HepG2 (cell line): ENCODE measurements around the gene SLC34A3. TPM values are rescaled to one million over a fixed set of nuclear protein-coding genes. Genes with fewer than 3 reads are reported as not detected.

Source experiments
- CBX2 ChIP-seq, 2 experiments: fragments of 200-600 bp in 1 of 2; sonication (generic); formaldehyde crosslinking in 1 of 2; IDR thresholded peaks; 2 replicates each; pipeline versions ENCODE4 v1.7.0 to v1.8.1; 2018 to 2022; ENCODE audit warnings: low read depth in 2 of 2, low read length in 1 of 2, mild to moderate bottlenecking in 1 of 2, missing genetic modification reagents in 1 of 2
- FOXP1 ChIP-seq, 2 experiments: fragments of 450-650 bp in 1 of 2; IDR thresholded peaks; 2 replicates each; pipeline ENCODE4 v1.6.1; 2017 to 2018; ENCODE audit warnings: antibody characterized with exemption in 1 of 2
- GABPA ChIP-seq, 2 experiments: IDR thresholded peaks; 2 replicates each; pipeline ENCODE4 v1.6.1; 2011 to 2016; ENCODE audit warnings: low read depth in 2 of 2, low read length in 1 of 2, missing biosample characterization in 1 of 2, missing genetic modification characterization in 1 of 2
- HMG20A ChIP-seq: IDR thresholded peaks from 2 replicates; pipeline ENCODE4 v1.6.1; 2016; ENCODE audit warnings: borderline replicate concordance
- HMGA1 ChIP-seq: sonication (generic); formaldehyde crosslinking; conservative IDR thresholded peaks from 2 replicates; pipeline ENCODE4 v1.4.0; 2020; ENCODE audit warnings: missing genetic modification reagents
- MEIS2 ChIP-seq: sonication (generic); formaldehyde crosslinking; IDR thresholded peaks from 2 replicates; pipeline ENCODE4 v1.9.0; 2021; ENCODE audit warnings: mild to moderate bottlenecking, missing genetic modification reagents
- NR3C1 ChIP-seq: sonication (generic); formaldehyde crosslinking; IDR thresholded peaks from 2 replicates; pipeline ENCODE4 v1.4.0; 2020; ENCODE audit warnings: missing genetic modification reagents
- PHF20 ChIP-seq: sonication (generic); formaldehyde crosslinking; IDR thresholded peaks from 2 replicates; pipeline ENCODE4 v1.5.0; 2020; ENCODE audit warnings: mild to moderate bottlenecking, missing genetic modification reagents
- SRF ChIP-seq: IDR thresholded peaks from 2 replicates; pipeline ENCODE4 v1.6.1; 2011; ENCODE audit warnings: mild to moderate bottlenecking, low read depth, low read length, moderate library complexity
- STAG1 ChIP-seq: sonication (generic); formaldehyde crosslinking; IDR thresholded peaks from 2 replicates; pipeline ENCODE4 v1.4.0; 2020; ENCODE audit warnings: missing genetic modification reagents
- XBP1 ChIP-seq: sonication (generic); formaldehyde crosslinking; IDR thresholded peaks from 2 replicates; pipeline ENCODE4 v1.5.0; 2020; ENCODE audit warnings: missing genetic modification reagents
- ZFP37 ChIP-seq: sonication (generic); formaldehyde crosslinking; IDR thresholded peaks from 2 replicates; pipeline ENCODE4 v1.4.0; 2020; ENCODE audit warnings: missing genetic modification reagents, borderline replicate concordance
- ZNF20 ChIP-seq: sonication (generic); formaldehyde crosslinking; IDR thresholded peaks from 2 replicates; pipeline ENCODE4 v1.4.0; 2020; ENCODE audit warnings: mild to moderate bottlenecking, moderate library complexity, missing genetic modification reagents
- ZNF256 ChIP-seq: sonication (generic); formaldehyde crosslinking; conservative IDR thresholded peaks from 2 replicates; pipeline ENCODE4 v1.4.0; 2020; ENCODE audit warnings: missing genetic modification reagents
- ZNF510 ChIP-seq: sonication (generic); formaldehyde crosslinking; IDR thresholded peaks from 2 replicates; pipeline ENCODE4 v1.4.0; 2020; ENCODE audit warnings: low read depth, mild to moderate bottlenecking, missing genetic modification reagents
- ZNF572 ChIP-seq: sonication (generic); formaldehyde crosslinking; IDR thresholded peaks from 2 replicates; pipeline ENCODE4 v1.5.1; 2020; ENCODE audit warnings: mild to moderate bottlenecking, missing genetic modification reagents
- ZNF644 ChIP-seq: IDR thresholded peaks from 2 replicates; pipeline ENCODE4 v1.6.1; 2016; ENCODE audit warnings: low read depth
- polyA plus RNA-seq, 8 experiments: library from polyadenylated mRNA; depleted of rRNA in 3 of 8; stranded (reverse) in 7 of 8; unstranded in 1 of 8; fragments of >200 nt; fragmentation: Illumina TruSeq in 4 of 8; extraction: Trizol in 4 of 8; gene quantifications; 2 replicates each; pipeline versions ENCODE4 v1.2.1 to v1.2.3, GENCODE V29; 2011 to 2016; ENCODE audit warnings: low read depth in 4 of 8, missing spikeins in 1 of 8, mixed read lengths in 1 of 8; ENCODE audit not compliant: insufficient read depth in 1 of 8
- total RNA-seq, 5 experiments: library from RNA; depleted of rRNA; stranded (reverse); fragments of >200 nt; fragmentation: Illumina TruSeq; extraction: Trizol; gene quantifications; 2 replicates each; pipeline ENCODE4 v1.2.3, GENCODE V29; 2016; ENCODE audit warnings: low read depth in 1 of 5
- TF ChIP-seq, protein P1 (sequence below): IDR thresholded peaks from 2 replicates; pipeline ENCODE4 v1.6.1; 2012; ENCODE audit warnings: inconsistent platforms
- TF ChIP-seq, protein P2 (sequence below): sonication (generic); formaldehyde crosslinking; IDR thresholded peaks from 2 replicates; pipeline ENCODE4 v1.8.0; 2023; ENCODE audit warnings: mild to moderate bottlenecking, missing genetic modification reagents
- TF ChIP-seq, protein P3 (sequence below): sonication (generic); formaldehyde crosslinking; IDR thresholded peaks from 2 replicates; pipeline ENCODE4 v1.4.0; 2020; ENCODE audit warnings: mild to moderate bottlenecking, missing genetic modification reagents
- TF ChIP-seq, protein P4 (sequence below): sonication (generic); formaldehyde crosslinking; IDR thresholded peaks from 2 replicates; pipeline ENCODE4 v1.4.0; 2020; ENCODE audit warnings: missing genetic modification reagents, borderline replicate concordance
- TF ChIP-seq, protein P5 (sequence below): sonication (generic); formaldehyde crosslinking; IDR thresholded peaks from 2 replicates; pipeline ENCODE4 v1.4.0; 2020; ENCODE audit warnings: mild to moderate bottlenecking, missing genetic modification reagents

The SLC34A3 gene
- total and polyA plus RNA-seq, 2 of the 13 experiments (the other 11 are each of a cell fraction or from before 2014, with no cell fraction given): 0.07 to 1.0 TPM

DNA sequence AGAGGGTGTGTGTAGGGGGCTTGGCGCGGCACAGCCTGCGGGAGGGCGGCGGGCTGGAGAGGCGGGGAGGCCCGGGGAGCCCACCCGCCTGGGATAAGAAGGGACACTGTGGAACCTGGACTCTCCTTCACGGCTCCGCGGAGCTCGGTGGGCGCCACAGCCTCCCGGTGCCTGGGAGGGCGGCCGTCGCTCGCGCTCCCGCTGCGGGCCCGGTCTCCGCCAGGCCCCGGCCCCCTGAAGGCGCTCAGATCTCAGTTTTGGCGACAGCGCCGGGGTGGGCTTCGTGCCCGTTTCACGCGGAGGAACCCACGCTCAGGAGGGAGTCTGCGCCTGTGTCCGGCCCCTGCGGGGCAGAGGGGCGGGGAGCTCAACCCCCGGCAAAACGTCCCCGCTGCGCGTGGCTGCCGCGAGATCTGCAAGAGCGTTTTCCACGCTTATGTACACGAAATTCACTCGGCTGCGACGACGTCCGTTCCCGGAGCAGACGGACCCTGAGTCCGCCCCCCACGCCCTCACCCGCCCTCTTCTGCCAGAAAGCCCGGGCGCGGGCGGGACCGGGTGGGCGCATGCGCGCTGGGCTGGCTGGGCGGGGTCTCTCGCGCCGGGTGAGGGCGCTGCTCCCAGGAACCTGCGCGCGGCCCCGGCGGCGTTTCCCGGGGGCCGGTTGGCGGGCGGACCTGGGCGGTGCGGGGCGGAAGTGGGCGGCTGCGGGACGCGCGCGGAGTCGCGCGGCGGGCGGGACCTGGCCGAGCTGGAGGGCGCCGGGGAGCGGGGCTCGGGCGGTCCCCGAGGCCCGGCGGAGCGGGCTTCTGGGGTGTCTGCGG lies 24.1 kb downstream of the SLC34A3 start, which contains the start of gene NELFB (continued):
- TF ChIP-seq XBP1 (CRISPR knock-in tag) (no peak), PHF20 (CRISPR knock-in tag) (peak; percentile 73), ZNF510 (no peak), ZNF20 (no peak), ZNF572 (no peak), MEIS2 (CRISPR knock-in tag) (peak; percentile 75; the same call in 1 of the 2 replicates), ZFP37 (CRISPR knock-in tag) (no peak), STAG1 (CRISPR knock-in tag) (no peak), FOXP1 (IDR thresholded peaks at IDR 0.05) (no peak), FOXP1 (CRISPR knock-in tag; IDR thresholded peaks at IDR 0.05) (no peak), ZNF644 (CRISPR knock-in tag) (no peak), GABPA (IDR thresholded peaks at IDR 0.05; ENCODE audit: low read depth, low read length) (no peak), GABPA (CRISPR knock-in tag; IDR thresholded peaks at IDR 0.05; ENCODE audit: low read depth) (peak; percentile 72), HMGA1 (no peak), CBX2 (IDR thresholded peaks at IDR 0.05; ENCODE audit: low read depth, low read length) (no peak), CBX2 (CRISPR knock-in tag; IDR thresholded peaks at IDR 0.05; ENCODE audit: low read depth) (no peak), SRF (peak; percentile 65), HMG20A (no peak), ZNF256 (no peak; the same call in 1 of the 2 replicates), NR3C1 (no peak)
- TF ChIP-seq, protein P1, sequence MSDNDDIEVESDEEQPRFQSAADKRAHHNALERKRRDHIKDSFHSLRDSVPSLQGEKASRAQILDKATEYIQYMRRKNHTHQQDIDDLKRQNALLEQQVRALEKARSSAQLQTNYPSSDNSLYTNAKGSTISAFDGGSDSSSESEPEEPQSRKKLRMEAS: peak; percentile 70; the same call in 1 of the 2 replicates
- TF ChIP-seq, protein P2, sequence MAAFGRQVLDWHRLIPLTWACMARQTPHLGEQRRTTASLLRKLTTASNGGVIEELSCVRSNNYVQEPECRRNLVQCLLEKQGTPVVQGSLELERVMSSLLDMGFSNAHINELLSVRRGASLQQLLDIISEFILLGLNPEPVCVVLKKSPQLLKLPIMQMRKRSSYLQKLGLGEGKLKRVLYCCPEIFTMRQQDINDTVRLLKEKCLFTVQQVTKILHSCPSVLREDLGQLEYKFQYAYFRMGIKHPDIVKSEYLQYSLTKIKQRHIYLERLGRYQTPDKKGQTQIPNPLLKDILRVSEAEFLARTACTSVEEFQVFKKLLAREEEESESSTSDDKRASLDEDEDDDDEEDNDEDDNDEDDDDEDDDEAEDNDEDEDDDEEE: no peak
- TF ChIP-seq, protein P3, sequence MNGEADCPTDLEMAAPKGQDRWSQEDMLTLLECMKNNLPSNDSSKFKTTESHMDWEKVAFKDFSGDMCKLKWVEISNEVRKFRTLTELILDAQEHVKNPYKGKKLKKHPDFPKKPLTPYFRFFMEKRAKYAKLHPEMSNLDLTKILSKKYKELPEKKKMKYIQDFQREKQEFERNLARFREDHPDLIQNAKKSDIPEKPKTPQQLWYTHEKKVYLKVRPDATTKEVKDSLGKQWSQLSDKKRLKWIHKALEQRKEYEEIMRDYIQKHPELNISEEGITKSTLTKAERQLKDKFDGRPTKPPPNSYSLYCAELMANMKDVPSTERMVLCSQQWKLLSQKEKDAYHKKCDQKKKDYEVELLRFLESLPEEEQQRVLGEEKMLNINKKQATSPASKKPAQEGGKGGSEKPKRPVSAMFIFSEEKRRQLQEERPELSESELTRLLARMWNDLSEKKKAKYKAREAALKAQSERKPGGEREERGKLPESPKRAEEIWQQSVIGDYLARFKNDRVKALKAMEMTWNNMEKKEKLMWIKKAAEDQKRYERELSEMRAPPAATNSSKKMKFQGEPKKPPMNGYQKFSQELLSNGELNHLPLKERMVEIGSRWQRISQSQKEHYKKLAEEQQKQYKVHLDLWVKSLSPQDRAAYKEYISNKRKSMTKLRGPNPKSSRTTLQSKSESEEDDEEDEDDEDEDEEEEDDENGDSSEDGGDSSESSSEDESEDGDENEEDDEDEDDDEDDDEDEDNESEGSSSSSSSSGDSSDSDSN (CRISPR knock-in tag): no peak
- TF ChIP-seq, protein P4, sequence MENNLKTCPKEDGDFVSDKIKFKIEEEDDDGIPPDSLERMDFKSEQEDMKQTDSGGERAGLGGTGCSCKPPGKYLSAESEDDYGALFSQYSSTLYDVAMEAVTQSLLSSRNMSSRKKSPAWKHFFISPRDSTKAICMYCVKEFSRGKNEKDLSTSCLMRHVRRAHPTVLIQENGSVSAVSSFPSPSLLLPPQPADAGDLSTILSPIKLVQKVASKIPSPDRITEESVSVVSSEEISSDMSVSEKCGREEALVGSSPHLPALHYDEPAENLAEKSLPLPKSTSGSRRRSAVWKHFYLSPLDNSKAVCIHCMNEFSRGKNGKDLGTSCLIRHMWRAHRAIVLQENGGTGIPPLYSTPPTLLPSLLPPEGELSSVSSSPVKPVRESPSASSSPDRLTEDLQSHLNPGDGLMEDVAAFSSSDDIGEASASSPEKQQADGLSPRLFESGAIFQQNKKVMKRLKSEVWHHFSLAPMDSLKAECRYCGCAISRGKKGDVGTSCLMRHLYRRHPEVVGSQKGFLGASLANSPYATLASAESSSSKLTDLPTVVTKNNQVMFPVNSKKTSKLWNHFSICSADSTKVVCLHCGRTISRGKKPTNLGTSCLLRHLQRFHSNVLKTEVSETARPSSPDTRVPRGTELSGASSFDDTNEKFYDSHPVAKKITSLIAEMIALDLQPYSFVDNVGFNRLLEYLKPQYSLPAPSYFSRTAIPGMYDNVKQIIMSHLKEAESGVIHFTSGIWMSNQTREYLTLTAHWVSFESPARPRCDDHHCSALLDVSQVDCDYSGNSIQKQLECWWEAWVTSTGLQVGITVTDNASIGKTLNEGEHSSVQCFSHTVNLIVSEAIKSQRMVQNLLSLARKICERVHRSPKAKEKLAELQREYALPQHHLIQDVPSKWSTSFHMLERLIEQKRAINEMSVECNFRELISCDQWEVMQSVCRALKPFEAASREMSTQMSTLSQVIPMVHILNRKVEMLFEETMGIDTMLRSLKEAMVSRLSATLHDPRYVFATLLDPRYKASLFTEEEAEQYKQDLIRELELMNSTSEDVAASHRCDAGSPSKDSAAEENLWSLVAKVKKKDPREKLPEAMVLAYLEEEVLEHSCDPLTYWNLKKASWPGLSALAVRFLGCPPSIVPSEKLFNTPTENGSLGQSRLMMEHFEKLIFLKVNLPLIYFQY (CRISPR knock-in tag): no peak; the same call in 1 of the 2 replicates
- TF ChIP-seq, protein P5, sequence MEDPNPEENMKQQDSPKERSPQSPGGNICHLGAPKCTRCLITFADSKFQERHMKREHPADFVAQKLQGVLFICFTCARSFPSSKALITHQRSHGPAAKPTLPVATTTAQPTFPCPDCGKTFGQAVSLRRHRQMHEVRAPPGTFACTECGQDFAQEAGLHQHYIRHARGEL (CRISPR knock-in tag): no peak
